Thyroid gland (tissue), 4 donors: ENCODE results near the gene GRIK4. TPM values are rescaled to one million over a fixed set of nuclear protein-coding genes. Genes with fewer than 3 reads are reported as not detected.

Source experiments
- DNase-seq, 2 donors: peaks; one replicate each; pipeline ENCODE4 v3.0.0-alpha.2; 2019
- H3K27ac ChIP-seq, 3 donors: fragments of 200-600 bp; sonication (generic); 1 replicate in 2 of 3; 2 replicates in 1 of 3; pipeline ENCODE4 v1.5.1; 2016 to 2019; ENCODE audit warnings: mild to moderate bottlenecking in 1 of 3, moderate library complexity in 1 of 3
- H3K27me3 ChIP-seq: fragments of 200-600 bp; sonication (generic); one replicate; pipeline ENCODE4 v1.5.1; 2019
- H3K36me3 ChIP-seq, 2 donors: fragments of 200-600 bp; sonication (generic); one replicate each; pipeline ENCODE4 v1.5.1; 2016 to 2019
- H3K4me1 ChIP-seq, 2 donors: fragments of 200-600 bp; sonication (generic); one replicate each; pipeline ENCODE4 v1.5.1; 2017 to 2019
- H3K4me3 ChIP-seq, 3 donors: fragments of 200-600 bp; sonication (generic); replicated peaks in 1 of 3; 1 replicate in 2 of 3; 2 replicates in 1 of 3; pipeline ENCODE4 v1.5.1; 2016; ENCODE audit warnings: mild to moderate bottlenecking in 1 of 3
- H3K9me3 ChIP-seq: fragments of 200-600 bp; sonication (generic); one replicate; pipeline ENCODE4 v1.5.1; 2017
- CTCF ChIP-seq, 6 experiments: fragments of 200-600 bp in 3 of 6; fragments of 450-650 bp in 3 of 6; sonication (generic) in 3 of 6; IDR thresholded peaks; one replicate each; pipeline ENCODE4 v1.5.1; 2016 to 2019; ENCODE audit warnings: antibody characterized with exemption in 6 of 6, mild to moderate bottlenecking in 2 of 6, inconsistent platforms in 1 of 6, moderate library complexity in 1 of 6
- POLR2A ChIP-seq, 2 donors: fragments of 450-650 bp; IDR thresholded peaks; one replicate each; pipeline ENCODE4 v1.6.1; 2017; ENCODE audit warnings: antibody characterized with exemption in 2 of 2, mild to moderate bottlenecking in 2 of 2, moderate library complexity in 1 of 2
- WGBS, 2 donors: methylation state at CpG; one replicate each; pipeline ENCODE4 v1.1.5; 2017; 5-methylcytosine and 5-hydroxymethylcytosine counted together
- intact Hi-C: fragments of 100-400 bp; cut with DNase I; formaldehyde crosslinking; loops from one replicate; pipeline ENCODE4 v1.15.1; 2023
- total RNA-seq, 4 donors: library from RNA; depleted of rRNA; stranded (reverse); fragments of >200 nt; gene quantifications; one replicate each; pipeline ENCODE4 v1.2.3, GENCODE V29; 2016

The GRIK4 gene
- total RNA-seq, 4 donors from 2014 or later: 0.54 to 3.7 (median 0.99) TPM

GRCh38 chr11:120814531-120815318 lies 303.2 kb downstream of the GRIK4 start:
- Histone ChIP-seq H3K9me3 (no peaks in the 10 kb centered on the region), H3K27ac (no peak overlapping the region), H3K4me3 (no peak overlapping the region), H3K36me3 (no peaks in the 10 kb centered on the region), H3K4me1 (peaks cover 0 to 8% of the 10 kb centered on the region in 2 donors), H3K27me3 (no peaks in the 10 kb centered on the region)
- 85 to 86% methylated on average over 21 of the region's 21 CpGs for WGBS, 2 donors
- intact Hi-C loops: no loop called here
- TF ChIP-seq CTCF (IDR thresholded peaks at IDR 0.05): no peak
- no peak for TF ChIP-seq POLR2A (IDR thresholded peaks at IDR 0.05)
- no peak for DNase-seq

- Histone ChIP-seq H3K27ac (no peak overlapping the region), H3K36me3 (no peaks in the 10 kb centered on the region), H3K4me3 (no peak overlapping the region), H3K4me1 (peaks cover 0 to 8% of the 10 kb centered on the region in 2 donors), H3K9me3 (no peaks in the 10 kb centered on the region), H3K27me3 (no peaks in the 10 kb centered on the region)
- intact Hi-C loops: no loop called here
- TF ChIP-seq CTCF (IDR thresholded peaks at IDR 0.05) (no peak), POLR2A (IDR thresholded peaks at IDR 0.05) (no peak)
- WGBS, 2 donors: 72 to 73% methylated on average over 18 of the region's 18 CpGs
- DNase-seq: no peak
Observed at GRCh38 chr11:120815319-120816100, 304.0 kb downstream of the GRIK4 start.

- Histone ChIP-seq H3K4me3 (no peak overlapping the region), H3K4me1 (peaks cover 0 to 8% of the 10 kb centered on the region in 2 donors), H3K36me3 (no peaks in the 10 kb centered on the region), H3K27ac (no peak overlapping the region), H3K27me3 (no peaks in the 10 kb centered on the region), H3K9me3 (no peaks in the 10 kb centered on the region)
- 67 to 96% methylated on average over 4 of the region's 4 CpGs for WGBS, 2 donors
- no peak for TF ChIP-seq POLR2A (IDR thresholded peaks at IDR 0.05)
- TF ChIP-seq CTCF (IDR thresholded peaks at IDR 0.05): no peak
- intact Hi-C loops: no loop called here
- no peak for DNase-seq
Observed at GRCh38 chr11:120816176-120816575, 304.6 kb downstream of the GRIK4 start.

GRCh38 chr11:120816711-120817110 lies 305.2 kb downstream of the GRIK4 start:
- Histone ChIP-seq H3K4me3 (no peak overlapping the region), H3K9me3 (no peaks in the 10 kb centered on the region), H3K27me3 (no peaks in the 10 kb centered on the region), H3K4me1 (peaks cover 0 to 8% of the 10 kb centered on the region in 2 donors), H3K36me3 (no peaks in the 10 kb centered on the region), H3K27ac (no peak overlapping the region)
- 84 to 88% methylated on average over 9 of the region's 9 CpGs for WGBS, 2 donors
- no peak for DNase-seq
- TF ChIP-seq CTCF (IDR thresholded peaks at IDR 0.05): no peak
- TF ChIP-seq POLR2A (IDR thresholded peaks at IDR 0.05): no peak
- intact Hi-C loops: no loop called here

- Histone ChIP-seq H3K27ac (no peak overlapping the region), H3K9me3 (no peaks in the 10 kb centered on the region), H3K27me3 (no peaks in the 10 kb centered on the region), H3K4me3 (no peak overlapping the region), H3K36me3 (no peaks in the 10 kb centered on the region), H3K4me1 (peaks cover 0 to 8% of the 10 kb centered on the region in 2 donors)
- DNase-seq: peak; percentile 65 to 79
- no peak for TF ChIP-seq POLR2A (IDR thresholded peaks at IDR 0.05)
- TF ChIP-seq CTCF (IDR thresholded peaks at IDR 0.05): no peak
- 22 to 37% methylated on average over 2 of the region's 2 CpGs for WGBS, 2 donors
- intact Hi-C loops: no loop called here
Observed at GRCh38 chr11:120817158-120817557, 305.6 kb downstream of the GRIK4 start.
